Epidermal melanocyte (primary cell): ENCODE results near the gene SMARCC1.
"Not testable (repeated sequence)": the region's sequence is repeated elsewhere in the genome, so short reads cannot be mapped to it uniquely, and the experiment has no call there.

Source experiments
- DNase-seq: peaks from one replicate; pipeline ENCODE4 v3.0.0; 2011; ENCODE audit warnings: low spot score; ENCODE audit not compliant: insufficient read length

The SMARCC1 gene

GRCh38 chr3:47772047-47772446 is 9.6 kb downstream of the SMARCC1 start:
- no peak for DNase-seq

GRCh38 chr3:47766186-47766585 is 15.5 kb downstream of the SMARCC1 start:
- no peak for DNase-seq

- DNase-seq = no peak
Measured at GRCh38 chr3:47762233-47762632, 19.5 kb downstream of the SMARCC1 start.

- DNase-seq = no peak
Measured at GRCh38 chr3:47761046-47761445, 20.6 kb downstream of the SMARCC1 start.

- DNase-seq = not testable (repeated sequence)
Measured at GRCh38 chr3:47760207-47760606, 21.5 kb downstream of the SMARCC1 start.

GRCh38 chr3:47758261-47759025 is 23.2 kb downstream of the SMARCC1 start:
- no peak for DNase-seq

GRCh38 chr3:47752716-47753115 is 29.0 kb downstream of the SMARCC1 start:
- no peak for DNase-seq

GRCh38 chr3:47750811-47751354 is 30.8 kb downstream of the SMARCC1 start:
- DNase-seq = not testable (repeated sequence)

- no peak for DNase-seq
Measured at GRCh38 chr3:47747558-47747957, 34.1 kb downstream of the SMARCC1 start.

- DNase-seq = no peak
Measured at GRCh38 chr3:47746264-47746663, 35.4 kb downstream of the SMARCC1 start.

GRCh38 chr3:47743855-47744254 is 37.8 kb downstream of the SMARCC1 start:
- DNase-seq = no peak

- DNase-seq = not testable (repeated sequence)
Measured at GRCh38 chr3:47743352-47743751, 38.3 kb downstream of the SMARCC1 start.

GRCh38 chr3:47741925-47742324 is 39.8 kb downstream of the SMARCC1 start:
- DNase-seq = no peak

- DNase-seq = no peak
Measured at GRCh38 chr3:47732143-47732542, 49.5 kb downstream of the SMARCC1 start.

GRCh38 chr3:47731061-47731460 is 50.6 kb downstream of the SMARCC1 start:
- DNase-seq = no peak

GRCh38 chr3:47722859-47723258 is 58.8 kb downstream of the SMARCC1 start:
- DNase-seq = no peak

- DNase-seq = not testable (repeated sequence)
Measured at GRCh38 chr3:47717448-47717847, 64.2 kb downstream of the SMARCC1 start.

GRCh38 chr3:47716656-47717055 is 65.0 kb downstream of the SMARCC1 start:
- DNase-seq = peak; percentile 31

GRCh38 chr3:47715928-47716327 is 65.8 kb downstream of the SMARCC1 start:
- no peak for DNase-seq

- no peak for DNase-seq
Measured at GRCh38 chr3:47714606-47715005, 67.1 kb downstream of the SMARCC1 start.

- DNase-seq = no peak
Measured at GRCh38 chr3:47713655-47714054, 68.0 kb downstream of the SMARCC1 start.

- DNase-seq = no peak
Measured at GRCh38 chr3:47712398-47712797, 69.3 kb downstream of the SMARCC1 start.

GRCh38 chr3:47711596-47711995 is 70.1 kb downstream of the SMARCC1 start:
- no peak for DNase-seq
